Esophagus squamous epithelium (tissue), 4 donors: ENCODE data around the gene CARS2.

ENCODE experiments used
- CTCF ChIP-seq, 6 experiments: fragments of 450-650 bp in 4 of 6; fragments of 200-600 bp in 2 of 6; sonication (generic) in 2 of 6; IDR thresholded peaks; one replicate each; pipeline ENCODE4 v1.5.1; 2016 to 2019; ENCODE audit warnings: antibody characterized with exemption in 6 of 6, mild to moderate bottlenecking in 4 of 6, moderate library complexity in 4 of 6
- POLR2A ChIP-seq, 4 donors: fragments of 450-650 bp; IDR thresholded peaks; one replicate each; pipeline ENCODE4 v1.6.1; 2017; ENCODE audit warnings: antibody characterized with exemption in 4 of 4, mild to moderate bottlenecking in 4 of 4, moderate library complexity in 3 of 4

GRCh38 chr13:110746438-110746837 lies 40.5 kb upstream of the CARS2 start:
- TF ChIP-seq CTCF (IDR thresholded peaks at IDR 0.05) (no peak), POLR2A (IDR thresholded peaks at IDR 0.05) (no peak)
